CD4-positive, alpha-beta T cell treated with Interleukin-6 at 100 ng/mL for 8 hours (primary cell): Measurements from ENCODE around the gene SULT1C4.

Source experiments
- DNase-seq: peaks from one replicate; pipeline ENCODE4 v3.0.0-alpha.2; 2020; ENCODE audit warnings: mixed read lengths, low spot score

The SULT1C4 gene

GRCh38 chr2:108370080-108370479 lies 7.7 kb upstream of the SULT1C4 start:
- no peak for DNase-seq

GRCh38 chr2:108376774-108377173 lies 980 bp upstream of the SULT1C4 start:
- no peak for DNase-seq

- DNase-seq, result no peak
These were observed 353 bp upstream of the SULT1C4 start for GRCh38 chr2:108377401-108377800.

- no peak for DNase-seq
These were observed 1.1 kb downstream of the SULT1C4 start for GRCh38 chr2:108378851-108379250.

GRCh38 chr2:108382196-108382595 lies 4.4 kb downstream of the SULT1C4 start:
- DNase-seq, result no peak

GRCh38 chr2:108383146-108383830 lies 5.5 kb downstream of the SULT1C4 start:
- DNase-seq, result no peak

- no peak for DNase-seq
These were observed 7.1 kb downstream of the SULT1C4 start for GRCh38 chr2:108384662-108385393.

GRCh38 chr2:108385411-108386071 lies 7.8 kb downstream of the SULT1C4 start:
- DNase-seq, result no peak

GRCh38 chr2:108388045-108388444 lies 10.3 kb downstream of the SULT1C4 start:
- DNase-seq, result no peak

GRCh38 chr2:108390340-108390739 lies 12.6 kb downstream of the SULT1C4 start:
- no peak for DNase-seq

GRCh38 chr2:108392029-108392428 lies 14.3 kb downstream of the SULT1C4 start:
- no peak for DNase-seq

GRCh38 chr2:108393197-108393596 lies 15.4 kb downstream of the SULT1C4 start:
- DNase-seq, result no peak

GRCh38 chr2:108395155-108395554 lies 17.4 kb downstream of the SULT1C4 start:
- DNase-seq, result no peak

- no peak for DNase-seq
These were observed 19.1 kb downstream of the SULT1C4 start for GRCh38 chr2:108396845-108397244.

GRCh38 chr2:108399479-108399878 lies 21.7 kb downstream of the SULT1C4 start:
- DNase-seq, result no peak

GRCh38 chr2:108401800-108402199 lies 24.0 kb downstream of the SULT1C4 start:
- DNase-seq, result no peak

- no peak for DNase-seq
These were observed 25.7 kb downstream of the SULT1C4 start for GRCh38 chr2:108403494-108403893.

- DNase-seq, result no peak
These were observed 27.1 kb downstream of the SULT1C4 start for GRCh38 chr2:108404784-108405397.

GRCh38 chr2:108407864-108408729 lies 30.3 kb downstream of the SULT1C4 start:
- DNase-seq, result no peak

- no peak for DNase-seq
These were observed 32.0 kb downstream of the SULT1C4 start for GRCh38 chr2:108409768-108410167.

- no peak for DNase-seq
These were observed 35.4 kb downstream of the SULT1C4 start for GRCh38 chr2:108412995-108413710.
